PC-3 (cell line): ENCODE data around the gene TNK2. TPM values are rescaled to one million over a fixed set of nuclear protein-coding genes. Genes with fewer than 3 reads are reported as not detected.

Experiments used
- ATAC-seq: fragments of 200-7000 bp; cut with Tn5 transposase; 2 replicates; pipeline ENCODE4 v1.9.1; 2020; ENCODE audit warnings: mild to moderate bottlenecking, moderate library complexity
- BruUV-seq: library from RNA; stranded (reverse); fragments of 400-500 nt; replicated peaks from 2 replicates; lab custom pipeline; 2021; lab: Mats Ljungman, UMichigan
- CTCF ChIA-PET: fragments of 300-600 bp; sonication (Branson Sonifier 250); formaldehyde crosslinking; loops from one replicate; lab custom pipeline; 2022; ENCODE audit warnings: antibody characterized with exemption; lab: Charles Lee
- POLR2A ChIA-PET: fragments of 300-600 bp; sonication (Branson Sonifier 250); formaldehyde crosslinking; loops from one replicate; lab custom pipeline; 2022; ENCODE audit warnings: antibody characterized with exemption; ENCODE audit not compliant: unreplicated experiment; lab: Charles Lee
- DNase-seq: peaks from one replicate; pipeline ENCODE4 v3.0.0-alpha.2; 2015
- H2AFZ ChIP-seq: fragments of 300-600 bp; sonication (generic); 2 replicates; pipeline ENCODE4 v1.6.0; 2016; ENCODE audit warnings: antibody characterized with exemption, low read length
- H3F3A ChIP-seq: fragments of 300-600 bp; sonication (generic); one replicate; pipeline ENCODE4 v1.6.0; 2017; ENCODE audit warnings: antibody characterized with exemption, low read length, control low read depth, mild to moderate bottlenecking; ENCODE audit not compliant: unreplicated experiment
- H3K27ac ChIP-seq: fragments of 300-600 bp; sonication (generic); 2 replicates; pipeline ENCODE4 v1.5.1; 2016; ENCODE audit warnings: mild to moderate bottlenecking, low read length
- H3K27me3 ChIP-seq: fragments of 300-600 bp; sonication (generic); 2 replicates; pipeline ENCODE4 v1.6.1; 2016; ENCODE audit warnings: low read length, mixed read lengths
- H3K36me3 ChIP-seq: fragments of 300-600 bp; sonication (generic); 2 replicates; pipeline ENCODE4 v1.6.1; 2016; ENCODE audit warnings: low read depth, mixed run types, low read length, mixed read lengths
- H3K4me1 ChIP-seq: fragments of 300-600 bp; sonication (generic); 2 replicates; pipeline ENCODE4 v1.5.1; 2016; ENCODE audit warnings: low read length; ENCODE audit not compliant: insufficient read depth
- H3K4me2 ChIP-seq: fragments of 300-600 bp; sonication (generic); 2 replicates; pipeline ENCODE4 v1.6.0; 2016; ENCODE audit warnings: low read length
- H3K4me3 ChIP-seq: fragments of 300-600 bp; sonication (generic); 2 replicates; pipeline ENCODE4 v1.5.1; 2016; ENCODE audit warnings: mild to moderate bottlenecking, low read length, mixed read lengths
- H3K79me2 ChIP-seq: fragments of 300-600 bp; sonication (generic); 2 replicates; pipeline ENCODE4 v1.6.1; 2017; ENCODE audit warnings: low read length, mixed read lengths
- H3K9ac ChIP-seq: fragments of 300-600 bp; sonication (generic); 2 replicates; pipeline ENCODE4 v1.6.0; 2016; ENCODE audit warnings: mild to moderate bottlenecking, low read length
- H3K9me2 ChIP-seq: fragments of 300-600 bp; sonication (generic); replicated peaks from 2 replicates; pipeline ENCODE4 v1.6.1; 2016; ENCODE audit warnings: mixed run types, low read length, mixed read lengths
- H3K9me3 ChIP-seq: fragments of 300-600 bp; sonication (generic); 2 replicates; pipeline ENCODE4 v1.6.1; 2016; ENCODE audit warnings: low read length, mixed read lengths
- H4K20me1 ChIP-seq: fragments of 300-600 bp; sonication (generic); 2 replicates; pipeline ENCODE4 v1.6.1; 2016; ENCODE audit warnings: low read length, mixed read lengths
- EZH2 ChIP-seq: fragments of 300-600 bp; sonication (generic); IDR thresholded peaks from one replicate; pipeline ENCODE4 v1.6.1; 2017; ENCODE audit warnings: antibody characterized with exemption, mild to moderate bottlenecking, low read length; ENCODE audit not compliant: unreplicated experiment
- EZH2phosphoT487 ChIP-seq: fragments of 300-600 bp; sonication (generic); IDR thresholded peaks from 2 replicates; pipeline ENCODE4 v1.6.1; 2018; ENCODE audit warnings: mild to moderate bottlenecking, antibody characterized with exemption, low read length, borderline replicate concordance
- intact Hi-C: fragments of 100-400 bp; cut with micrococcal nuclease; formaldehyde crosslinking; loops from 2 replicates; pipeline ENCODE4 v1.9.0; 2023
- total RNA-seq: library from RNA; depleted of rRNA; stranded (reverse); fragments of >200 nt; gene quantifications from 2 replicates; pipeline ENCODE4 v1.2.3, GENCODE V29; 2014
- TF ChIP-seq, protein P1 (sequence below): fragments of 300-600 bp; sonication (generic); conservative IDR thresholded peaks from 2 replicates; pipeline ENCODE4 v1.5.1; 2017; ENCODE audit warnings: antibody characterized with exemption, low read depth, mild to moderate bottlenecking, low read length

TNK2 gene
- total RNA-seq, 1 experiment from 2014 or later = 49.3 TPM

DNA sequence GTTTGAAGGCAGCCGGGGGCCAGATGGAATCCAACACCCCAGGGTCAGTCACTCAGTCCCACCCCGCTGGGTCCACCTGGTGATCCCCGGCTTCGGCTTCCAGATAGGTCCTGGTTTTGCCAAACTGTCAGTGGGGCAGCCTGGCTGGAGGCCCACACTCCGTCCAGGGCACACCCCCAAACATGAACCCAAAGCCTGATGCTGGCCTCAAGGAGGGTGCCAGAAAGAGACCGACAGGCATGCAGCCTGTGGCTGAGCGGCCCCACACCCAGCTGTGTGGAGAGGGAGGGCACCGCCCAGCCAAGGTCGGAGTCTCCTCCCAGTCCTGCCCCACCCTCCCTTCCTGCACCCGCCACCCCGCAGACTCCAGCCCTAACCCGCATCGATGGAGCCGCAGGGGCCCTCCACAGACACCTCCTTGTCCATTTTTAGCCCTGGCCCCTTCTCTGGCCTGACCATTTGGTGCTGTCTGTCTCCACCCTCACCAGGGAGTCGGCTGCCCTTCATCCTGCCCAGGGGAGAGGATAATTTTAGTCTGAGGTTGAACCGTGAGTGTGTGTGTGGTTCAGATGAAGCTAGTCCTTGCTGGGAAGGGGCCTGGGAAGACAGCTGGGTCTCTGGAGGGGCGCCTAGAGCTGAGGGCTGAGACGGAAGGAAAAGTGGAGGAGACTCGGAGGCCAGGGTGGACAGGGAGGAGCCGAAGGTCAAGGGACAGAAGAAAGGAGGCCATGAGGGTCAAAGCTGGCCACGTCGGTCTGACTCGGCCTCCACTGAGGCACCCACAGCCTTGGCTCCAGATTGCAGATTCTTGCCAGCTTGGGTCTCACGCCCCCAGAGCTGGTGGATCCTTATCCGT lies 23.1 kb downstream of the TNK2 start:
- Histone ChIP-seq H3K36me3 (peaks cover 3% of the 10 kb centered on the region; the same call in 1 of the 2 replicates), H4K20me1 (no peaks in the 10 kb centered on the region), H3K9me3 (no peaks in the 10 kb centered on the region), H3K27me3 (no peaks in the 10 kb centered on the region), H2AFZ (no peak overlapping the region), H3K79me2 (peaks cover 17% of the 10 kb centered on the region), H3K4me1 (peaks cover 12% of the 10 kb centered on the region), H3K4me2 (no peak overlapping the region), H3K27ac (no peak overlapping the region), H3K4me3 (no peak overlapping the region), H3K9ac (no peak overlapping the region), H3F3A (no peaks in the 10 kb centered on the region), H3K9me2 (no peaks in the 10 kb centered on the region)
- no peak for ATAC-seq
- CTCF ChIA-PET = no interaction called here
- TF ChIP-seq EZH2phosphoT487 (no peak), EZH2 (no peak)
- TF ChIP-seq, protein P1, sequence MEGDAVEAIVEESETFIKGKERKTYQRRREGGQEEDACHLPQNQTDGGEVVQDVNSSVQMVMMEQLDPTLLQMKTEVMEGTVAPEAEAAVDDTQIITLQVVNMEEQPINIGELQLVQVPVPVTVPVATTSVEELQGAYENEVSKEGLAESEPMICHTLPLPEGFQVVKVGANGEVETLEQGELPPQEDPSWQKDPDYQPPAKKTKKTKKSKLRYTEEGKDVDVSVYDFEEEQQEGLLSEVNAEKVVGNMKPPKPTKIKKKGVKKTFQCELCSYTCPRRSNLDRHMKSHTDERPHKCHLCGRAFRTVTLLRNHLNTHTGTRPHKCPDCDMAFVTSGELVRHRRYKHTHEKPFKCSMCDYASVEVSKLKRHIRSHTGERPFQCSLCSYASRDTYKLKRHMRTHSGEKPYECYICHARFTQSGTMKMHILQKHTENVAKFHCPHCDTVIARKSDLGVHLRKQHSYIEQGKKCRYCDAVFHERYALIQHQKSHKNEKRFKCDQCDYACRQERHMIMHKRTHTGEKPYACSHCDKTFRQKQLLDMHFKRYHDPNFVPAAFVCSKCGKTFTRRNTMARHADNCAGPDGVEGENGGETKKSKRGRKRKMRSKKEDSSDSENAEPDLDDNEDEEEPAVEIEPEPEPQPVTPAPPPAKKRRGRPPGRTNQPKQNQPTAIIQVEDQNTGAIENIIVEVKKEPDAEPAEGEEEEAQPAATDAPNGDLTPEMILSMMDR = no peak
- no peak for DNase-seq
- intact Hi-C loops = no loop called here
- BruUV-seq = no TSS peak
- POLR2A ChIA-PET = interaction anchor here (0.6 kb wide), 1 partner anchor 31 kb away, joined by 3 read pairs; no protein-coding TSS in a partner anchor

DNA sequence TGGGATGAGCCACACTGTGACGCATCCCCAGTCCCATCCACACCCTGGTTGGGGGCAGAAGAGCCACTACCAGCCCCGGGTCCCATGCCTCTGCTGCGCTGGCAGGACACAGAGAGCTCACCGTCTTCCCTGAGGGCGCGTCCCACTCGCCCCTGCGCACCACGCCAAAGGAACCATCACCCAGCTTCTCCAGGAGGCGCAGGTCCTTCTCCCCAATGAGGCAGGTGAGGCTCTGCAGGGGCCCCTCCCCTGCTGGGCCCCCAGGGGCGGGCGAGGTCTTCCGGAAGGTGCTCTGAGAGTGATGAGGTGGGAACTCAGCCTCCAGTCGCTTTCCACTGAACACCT lies 23.7 kb downstream of the TNK2 start:
- intact Hi-C loops = no loop called here
- BruUV-seq = no TSS peak
- H4K20me1 ChIP-seq = no peaks in the 10 kb centered on the region
- H3K36me3 ChIP-seq = peaks cover 3% of the 10 kb centered on the region; the same call in 1 of the 2 replicates
- TF ChIP-seq, protein P1 = no peak
- no peak for TF ChIP-seq EZH2
- no peak for TF ChIP-seq EZH2phosphoT487
- no peak overlapping the region for H3K27ac ChIP-seq
- H3K27me3 ChIP-seq = no peaks in the 10 kb centered on the region
- no peaks in the 10 kb centered on the region for H3F3A ChIP-seq
- H3K4me1 ChIP-seq = peaks cover 12% of the 10 kb centered on the region
- no peak for ATAC-seq
- no peaks in the 10 kb centered on the region for H3K9me2 ChIP-seq
- no peak overlapping the region for H2AFZ ChIP-seq
- H3K9ac ChIP-seq = no peak overlapping the region
- DNase-seq = no peak
- no peak overlapping the region for H3K4me2 ChIP-seq
- H3K4me3 ChIP-seq = no peak overlapping the region
- POLR2A ChIA-PET = interaction anchor here (0.6 kb wide), 1 partner anchor 32 kb away, joined by 3 read pairs; no protein-coding TSS in a partner anchor
- no peaks in the 10 kb centered on the region for H3K9me3 ChIP-seq
- CTCF ChIA-PET = no interaction called here
- H3K79me2 ChIP-seq = peaks cover 12% of the 10 kb centered on the region; the same call in 1 of the 2 replicates

DNA sequence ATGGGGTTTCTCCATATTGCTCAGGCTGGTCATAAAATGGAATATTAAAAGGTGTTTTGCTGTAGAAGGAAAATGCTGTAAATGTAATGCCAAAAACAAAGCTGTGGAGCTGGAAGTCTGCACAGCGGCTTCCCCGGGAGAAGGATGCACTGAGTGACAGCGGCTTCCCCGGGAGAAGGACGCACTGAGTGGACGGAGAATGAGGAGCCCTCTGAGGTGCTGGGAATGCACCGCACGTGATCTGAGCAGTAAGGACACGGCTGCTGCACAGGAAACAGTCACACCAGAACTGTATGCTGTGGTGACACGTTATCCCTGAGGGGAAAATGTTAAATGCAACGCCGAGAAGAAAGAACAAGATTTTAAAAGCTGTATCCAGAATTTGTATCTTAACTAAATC lies 24.6 kb downstream of the TNK2 start:
- DNase-seq = no peak
- H3K9ac ChIP-seq = no peak overlapping the region
- H3K79me2 ChIP-seq = peaks cover 3% of the 10 kb centered on the region; the same call in 1 of the 2 replicates
- no TSS peak for BruUV-seq
- peaks cover 3% of the 10 kb centered on the region; the same call in 1 of the 2 replicates for H3K36me3 ChIP-seq
- H3K27me3 ChIP-seq = no peaks in the 10 kb centered on the region
- ChIA-PET POLR2A (interaction anchor here (0.7 kb wide), 1 partner anchor 175 kb away, joined by 4 read pairs; no protein-coding TSS in a partner anchor), CTCF (no interaction called here)
- H3K4me2 ChIP-seq = no peak overlapping the region
- no peak overlapping the region for H3K4me3 ChIP-seq
- no peak overlapping the region for H2AFZ ChIP-seq
- intact Hi-C loops = no loop called here
- no peaks in the 10 kb centered on the region for H3K9me3 ChIP-seq
- no peaks in the 10 kb centered on the region for H3F3A ChIP-seq
- no peak overlapping the region for H3K27ac ChIP-seq
- TF ChIP-seq EZH2 (no peak), EZH2phosphoT487 (no peak)
- TF ChIP-seq, protein P1 = no peak
- H3K4me1 ChIP-seq = peaks cover 12% of the 10 kb centered on the region
- no peaks in the 10 kb centered on the region for H3K9me2 ChIP-seq
- H4K20me1 ChIP-seq = no peaks in the 10 kb centered on the region
- ATAC-seq = no peak
